GM12801 (cell line): ENCODE measurements around the gene STIM1.

Source experiments
- CTCF ChIP-seq: IDR thresholded peaks from one replicate; pipeline ENCODE4 v1.5.1; 2011; ENCODE audit warnings: control low read depth; ENCODE audit not compliant: insufficient read length; ENCODE audit errors: extremely low read depth

STIM1 gene

GRCh38 chr11:3849297-3849874, 6.1 kb upstream of the STIM1 start:
- TF ChIP-seq CTCF = no peak

- TF ChIP-seq CTCF = no peak
These were observed 2.0 kb upstream of the STIM1 start for GRCh38 chr11:3853545-3853842.

DNA sequence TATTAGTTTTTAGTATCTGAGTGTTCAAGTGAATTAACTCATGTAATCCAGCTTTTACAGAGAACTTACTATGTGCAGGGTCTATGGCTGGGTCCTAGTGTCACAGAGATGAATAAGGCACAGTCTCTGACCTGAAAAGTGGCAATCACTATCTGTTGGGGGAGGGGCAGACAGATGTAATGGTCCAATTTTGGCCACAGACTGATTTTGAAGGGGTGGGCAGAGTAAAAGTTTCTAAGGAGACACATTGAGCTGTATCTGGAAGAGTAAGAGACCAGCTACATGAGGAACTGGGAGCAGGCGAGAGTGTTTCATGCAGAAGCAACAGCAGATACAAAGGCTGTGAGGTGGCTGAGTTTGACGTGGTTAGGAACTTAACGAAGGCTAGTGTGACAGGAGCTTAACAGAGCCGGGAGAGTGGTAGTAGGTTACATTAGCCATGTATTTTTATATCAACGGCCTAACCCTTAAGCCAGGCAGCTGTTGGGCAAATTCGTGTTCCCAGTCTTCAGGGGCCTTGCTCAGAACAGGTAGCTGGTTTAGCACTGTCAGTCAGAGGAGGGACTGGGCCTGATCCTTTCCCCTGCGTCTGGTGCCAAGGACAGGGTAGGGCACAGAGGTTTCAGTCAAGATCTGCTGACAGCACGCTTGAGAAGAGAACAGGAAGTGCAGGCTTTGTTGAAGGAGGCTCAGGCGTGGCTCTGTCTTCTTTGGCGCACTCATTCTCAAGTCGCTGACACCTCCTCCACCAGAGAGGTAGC, 1.4 kb upstream of the STIM1 start:
- TF ChIP-seq CTCF = no peak

- TF ChIP-seq CTCF = no peak
These were observed 846 bp upstream of the STIM1 start for GRCh38 chr11:3854660-3854976.

- no peak for TF ChIP-seq CTCF
These were observed 486 bp downstream of the STIM1 start for GRCh38 chr11:3855808-3856491.

- no peak for TF ChIP-seq CTCF
These were observed 1.5 kb downstream of the STIM1 start for GRCh38 chr11:3856856-3857553.

GRCh38 chr11:3857628-3858027, 2.2 kb downstream of the STIM1 start:
- TF ChIP-seq CTCF = no peak
